HG03060 (cell line): ENCODE data around the gene FAM47E.
"Not testable (repeated sequence)": the region's sequence is repeated elsewhere in the genome, so short reads cannot be mapped to it uniquely, and the experiment has no call there.

Experiments
- ATAC-seq: cut with Tn5 transposase; IDR thresholded peaks from one replicate; pipeline ENCODE4 v1.9.1; 2021; ENCODE audit warnings: low read depth, moderate number of reproducible peaks; ENCODE audit not compliant: unreplicated experiment

Gene FAM47E

DNA sequence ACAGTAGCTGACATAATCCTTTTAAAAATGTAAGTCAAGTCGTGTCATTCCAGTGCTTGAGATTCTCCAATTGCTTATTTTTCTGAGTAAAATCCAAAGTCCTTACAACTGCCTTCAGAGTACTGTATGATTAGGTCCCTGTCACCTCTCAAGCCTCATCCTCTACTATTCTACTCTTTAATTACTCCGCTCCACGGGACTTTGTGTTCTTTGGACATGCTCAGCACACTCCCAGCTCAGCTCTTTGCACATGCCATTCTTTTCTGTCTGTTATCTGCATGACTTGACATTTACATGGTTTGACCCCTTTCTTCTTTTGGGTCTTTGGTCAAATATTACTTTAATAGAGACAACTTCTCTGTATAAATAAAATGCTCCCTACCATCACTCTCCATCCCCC lies 15.1 kb downstream of the FAM47E start:
- no peak for ATAC-seq

DNA sequence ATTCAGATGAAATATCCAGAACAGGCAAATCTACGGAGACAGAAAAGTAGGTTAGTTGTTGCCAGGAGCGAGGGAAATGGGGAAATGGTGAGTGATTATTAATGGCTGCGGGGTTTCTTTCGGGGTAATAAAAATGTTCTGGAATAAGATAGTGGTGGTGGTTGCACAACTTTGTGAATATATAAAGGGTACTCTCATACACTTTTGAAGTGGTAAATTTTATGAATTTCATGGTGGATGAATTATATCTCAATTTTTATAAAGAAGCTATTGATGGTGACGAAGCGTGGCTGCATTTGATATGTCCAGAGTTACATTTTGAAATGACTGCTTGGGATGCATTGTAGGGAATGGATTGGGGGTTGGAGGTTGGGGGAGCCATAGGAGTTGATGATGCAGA lies 16.3 kb downstream of the FAM47E start:
- ATAC-seq = no peak

- ATAC-seq = no peak
Measured at GRCh38 chr4:76270244-76271175, 19.0 kb downstream of the FAM47E start.

DNA sequence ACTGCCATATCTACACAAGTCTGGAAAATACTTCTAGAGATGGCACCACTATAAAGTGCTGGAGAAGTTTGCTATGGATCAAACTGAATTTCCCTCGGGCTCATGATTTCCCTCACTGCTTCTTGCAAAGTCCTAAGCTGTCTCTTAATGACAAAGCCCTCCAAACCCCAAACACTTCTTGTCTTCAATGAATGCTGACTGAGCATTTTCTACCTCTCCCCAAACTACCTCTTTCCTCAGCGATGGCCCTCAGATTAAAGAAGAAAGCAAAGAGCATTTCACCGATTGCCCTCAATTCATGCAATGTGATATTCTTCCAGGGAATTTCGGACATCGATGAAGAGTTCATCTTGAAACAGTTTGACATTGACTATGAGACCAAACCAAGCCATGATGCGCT lies 19.7 kb downstream of the FAM47E start:
- no peak for ATAC-seq

- no peak for ATAC-seq
Measured at GRCh38 chr4:76272073-76272472, 20.6 kb downstream of the FAM47E start.

- no peak for ATAC-seq
Measured at GRCh38 chr4:76272582-76272981, 21.1 kb downstream of the FAM47E start.

- no peak for ATAC-seq
Measured at GRCh38 chr4:76272999-76273398, 21.5 kb downstream of the FAM47E start.

GRCh38 chr4:76275486-76276124 lies 24.1 kb downstream of the FAM47E start:
- ATAC-seq = no peak

DNA sequence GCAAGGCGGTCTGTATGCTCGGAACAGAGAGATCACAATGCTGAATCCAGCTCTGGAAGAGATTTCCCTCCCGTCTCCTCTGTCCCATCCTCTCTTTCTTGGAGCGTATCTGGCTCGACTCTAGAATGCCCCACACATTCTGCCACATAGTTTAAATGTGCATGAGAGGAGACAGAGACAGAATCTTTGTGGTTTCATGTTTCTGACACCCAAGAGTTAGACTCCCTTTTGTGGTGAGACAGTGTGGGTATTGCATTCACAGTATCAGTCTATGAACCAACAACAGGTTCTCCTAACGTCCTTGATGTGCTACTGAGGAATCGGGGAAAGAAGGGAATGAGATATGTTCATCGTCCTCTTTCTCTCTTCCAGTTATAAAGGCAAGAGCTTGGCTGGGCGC lies 25.3 kb downstream of the FAM47E start:
- ATAC-seq = no peak

- no peak for ATAC-seq
Measured at GRCh38 chr4:76277667-76278066, 26.1 kb downstream of the FAM47E start.

GRCh38 chr4:76278583-76278982 lies 27.1 kb downstream of the FAM47E start:
- no peak for ATAC-seq

GRCh38 chr4:76279462-76279861 lies 27.9 kb downstream of the FAM47E start:
- no peak for ATAC-seq

GRCh38 chr4:76280488-76281441 lies 29.2 kb downstream of the FAM47E start:
- no peak for ATAC-seq

GRCh38 chr4:76281594-76281993 lies 30.1 kb downstream of the FAM47E start:
- not testable (repeated sequence) for ATAC-seq

DNA sequence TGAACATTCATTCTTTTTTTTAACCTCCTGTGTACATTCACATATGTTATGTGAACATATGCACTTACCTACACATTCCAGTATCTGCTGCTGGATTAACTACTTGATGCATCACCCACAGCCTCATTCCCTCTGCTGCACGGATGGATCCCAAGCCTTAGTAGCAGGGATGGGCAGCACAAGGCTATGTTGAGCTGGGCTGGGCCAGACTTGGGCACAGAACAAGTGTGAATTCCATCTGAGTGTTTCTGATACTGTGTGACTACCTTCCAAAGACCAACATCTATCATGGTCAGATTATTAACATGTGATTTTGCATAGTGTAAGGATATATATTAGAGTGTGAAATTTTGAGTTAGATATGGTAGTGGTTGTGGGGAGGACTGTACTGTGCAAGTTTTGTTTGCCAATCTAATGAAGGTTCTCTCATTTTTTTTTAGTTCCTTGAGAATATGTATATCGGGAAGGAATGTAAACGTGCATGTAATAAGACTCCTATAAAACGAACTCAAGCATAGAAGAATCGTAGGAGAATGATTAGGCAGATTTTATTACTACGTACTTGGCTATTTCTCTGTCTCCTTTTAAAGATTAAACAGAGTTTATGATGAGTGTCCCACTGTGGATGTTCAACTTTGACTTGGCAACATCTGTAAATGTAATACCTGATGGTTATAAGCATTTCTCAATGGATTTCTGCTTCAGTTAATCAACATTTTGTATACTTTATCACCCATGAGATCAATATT lies 31.6 kb downstream of the FAM47E start:
- ATAC-seq = no peak

DNA sequence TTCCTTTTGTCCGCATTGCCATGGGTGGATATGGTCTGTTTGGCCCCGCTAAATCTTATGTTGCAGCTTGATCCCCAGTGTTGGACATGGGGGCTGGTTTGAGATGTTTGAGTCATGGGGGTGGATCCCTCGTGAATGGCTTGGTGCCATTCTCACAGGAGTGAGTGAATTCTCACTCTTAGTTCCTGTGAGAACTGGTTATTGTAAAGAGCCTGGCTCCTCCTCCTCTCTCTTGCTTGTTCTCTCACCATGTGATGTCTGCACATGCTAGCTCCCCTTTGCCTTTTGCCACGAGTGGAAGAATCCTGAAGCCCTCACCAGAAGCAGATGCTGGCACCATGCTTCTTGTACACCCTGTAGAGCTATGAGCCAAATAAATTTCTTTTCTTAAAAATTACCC lies 32.4 kb downstream of the FAM47E start:
- no peak for ATAC-seq

GRCh38 chr4:76287811-76288210 lies 36.3 kb downstream of the FAM47E start:
- ATAC-seq = not testable (repeated sequence)

DNA sequence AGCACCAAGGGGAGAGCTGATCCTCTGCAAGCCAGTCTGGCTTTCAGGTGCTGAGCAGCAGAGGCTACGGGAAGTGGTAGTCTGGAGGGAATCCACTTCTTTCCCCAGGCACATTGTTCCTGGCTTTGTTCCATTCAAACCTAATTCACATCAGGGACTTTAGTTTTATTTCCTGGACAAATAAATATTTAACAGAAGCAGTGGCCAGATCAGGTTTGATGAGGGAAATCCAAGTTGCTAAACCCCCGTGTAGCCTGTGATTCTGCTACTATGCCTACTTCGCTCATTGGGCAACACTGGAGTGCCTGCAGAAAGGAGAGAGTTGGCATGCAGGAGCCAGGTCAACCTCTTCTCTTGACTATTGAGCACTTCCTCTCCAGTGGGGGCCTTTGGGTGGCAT lies 41.2 kb downstream of the FAM47E start:
- no peak for ATAC-seq

DNA sequence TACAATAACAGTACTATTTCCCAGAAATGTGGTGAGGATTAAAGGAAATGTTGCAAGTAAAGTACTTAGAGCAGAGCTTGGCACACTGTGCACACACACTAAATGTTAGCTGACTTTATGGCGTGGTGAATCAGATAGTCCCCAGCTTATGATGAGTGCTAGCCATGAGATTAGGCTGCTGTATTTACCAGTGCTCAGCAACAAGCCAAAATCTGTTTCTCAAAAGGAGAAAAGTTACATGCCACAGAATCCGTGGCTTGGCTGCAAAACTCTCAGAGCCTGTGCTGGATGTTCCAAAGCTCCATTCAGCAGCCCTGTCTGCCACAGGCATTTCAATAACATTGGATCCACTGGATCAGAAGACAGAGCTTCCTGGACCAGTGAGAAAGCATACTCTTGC lies 42.3 kb downstream of the FAM47E start:
- ATAC-seq = no peak

DNA sequence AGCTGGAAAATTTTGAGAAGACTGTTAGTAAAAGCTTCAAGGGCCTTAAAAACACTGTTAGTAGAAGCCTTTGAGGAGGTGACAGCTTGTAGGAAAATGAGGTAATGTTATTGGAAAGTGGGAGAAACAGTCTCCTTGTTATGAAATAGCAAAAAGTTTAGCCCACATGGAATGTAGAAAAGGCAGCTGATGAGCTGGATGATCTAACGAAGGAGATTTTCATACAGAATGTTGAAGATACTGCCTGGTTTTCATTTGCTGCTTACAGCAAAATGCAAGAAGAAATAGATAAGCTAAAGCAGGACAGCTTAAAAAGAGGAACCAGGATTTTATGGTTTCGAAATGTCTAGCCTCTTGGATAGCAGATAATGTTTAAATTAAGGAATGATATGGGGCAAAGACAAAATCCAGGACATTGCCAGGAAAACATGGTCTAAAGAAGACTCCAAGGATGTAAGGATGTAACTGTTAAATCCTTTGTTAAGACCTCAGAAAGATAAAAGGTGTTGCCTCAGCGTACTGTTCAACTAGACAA lies 44.8 kb downstream of the FAM47E start:
- no peak for ATAC-seq
